ENCODE results near the gene SLC23A1. TPM values are rescaled to one million over a fixed set of nuclear protein-coding genes. Genes with fewer than 3 reads are reported as not detected.

Gene SLC23A1
- total and polyA plus RNA-seq, 2 donors (not counting 1 experiment from before 2014, with no cell fraction given): 5.8 to 9.6 TPM

- CTCF ChIA-PET: interaction anchor here (0.8 to 2.7 kb wide), 17 partner anchors 8 to 142 kb away, joined by 3 to 39 read pairs (median 6); partner anchors contain the start of genes MATR3, MZB1, PROB1 and SPATA24
- H3K27me3 Mint-ChIP-seq: no peaks in the 10 kb centered on the region
- H3K27ac ChIP-seq (ENCODE audit: low read length in 2 of 2): peak overlapping the region in 1 of 2 donors; percentile 91
- no peaks in the 10 kb centered on the region for H3K9me3 ChIP-seq (ENCODE audit: control extremely low read depth in 1 of 3, control insufficient read depth in 2 of 3, insufficient read depth in 1 of 3, low read length in 2 of 3)
- peaks cover 2 to 6% of the 10 kb centered on the region in 2 experiments for H3K36me3 ChIP-seq (replicated peaks in 1 of 2; ENCODE audit: control extremely low read depth in 1 of 2, control insufficient read depth in 1 of 2, extremely low read depth in 1 of 2, insufficient read depth in 2 of 2, low read length in 1 of 2)
- DNase-seq (no peak), ATAC-seq (ENCODE audit: low read depth) (no peak)
- peak overlapping the region; percentile 94 for H3K9ac ChIP-seq (ENCODE audit: low read length)
- intact Hi-C loops (cut with micrococcal nuclease): loop anchor here (1.0 to 10.0 kb wide), 5 partner anchors 48 to 174 kb away; partner anchors contain the start of genes MATR3 and SPATA24
- H3K4me1 ChIP-seq (ENCODE audit: control insufficient read depth in 2 of 2, insufficient read depth in 2 of 2, low read length in 2 of 2): peaks cover 28 to 29% of the 10 kb centered on the region in 2 donors
- H2AFZ ChIP-seq (ENCODE audit: insufficient read depth, low read depth, low read length, poor library complexity, severe bottlenecking): peak overlapping the region; percentile 61
- H4K20me1 ChIP-seq (ENCODE audit: control insufficient read depth, insufficient read depth, low read length, poor library complexity, severe bottlenecking): peaks cover 43% of the 10 kb centered on the region
- 2% methylated on average over 16 of the region's 17 CpGs for WGBS (ENCODE audit: insufficient coverage)
- H3K27ac Mint-ChIP-seq: peak overlapping the region; percentile 100
- H3K4me3 Mint-ChIP-seq: peak overlapping the region; percentile 100
- TF ChIP-seq CTCF (IDR thresholded peaks at IDR 0.05) (no peak), EZH2 (IDR thresholded peaks at IDR 0.05; ENCODE audit: borderline replicate concordance, insufficient read depth, low read depth, low read length, poor library complexity, severe bottlenecking) (no peak)
- peaks cover 52% of the 10 kb centered on the region for H3K79me2 ChIP-seq (ENCODE audit: control insufficient read depth, insufficient read depth, low read length)
- H3K4me1 Mint-ChIP-seq: peaks cover 45% of the 10 kb centered on the region
- POLR2A ChIA-PET: interaction anchor here (0.5 to 3.0 kb wide), 10 partner anchors 9 to 798 kb away, joined by 3 to 70 read pairs (median 4); partner anchors contain the start of genes DNAJC18, ETF1, MATR3 and MZB1
- H3K4me2 ChIP-seq (replicated peaks; ENCODE audit: low read depth, low read length, poor library complexity, severe bottlenecking): peak overlapping the region; percentile 79
- no peaks in the 10 kb centered on the region for H3K27me3 ChIP-seq (replicated peaks in 1 of 4; ENCODE audit: control extremely low read depth in 1 of 4, control insufficient read depth in 3 of 4, insufficient read depth in 4 of 4, low read length in 3 of 4)
- peak overlapping the region; percentile 63 to 99 (median 98) for H3K4me3 ChIP-seq (ENCODE audit: control extremely low read depth in 1 of 5, extremely low read depth in 1 of 5, insufficient read depth in 1 of 5, low read depth in 2 of 5, low read length in 4 of 5)
- H3K9me3 Mint-ChIP-seq (ENCODE audit: insufficient read depth): no peaks in the 10 kb centered on the region
Observed at GRCh38 chr5:139341187-139341688, 41.9 kb downstream of the SLC23A1 start.

- Mint-ChIP-seq H3K9me3 (ENCODE audit: insufficient read depth) (no peaks in the 10 kb centered on the region), H3K4me1 (peaks cover 42% of the 10 kb centered on the region), H3K27me3 (no peaks in the 10 kb centered on the region), H3K4me3 (peak overlapping the region; percentile 26), H3K27ac (no peak overlapping the region)
- Histone ChIP-seq H3K9ac (ENCODE audit: low read length) (no peak overlapping the region), H3K4me2 (replicated peaks; ENCODE audit: low read depth, low read length, poor library complexity, severe bottlenecking) (no peak overlapping the region), H3K36me3 (replicated peaks in 1 of 2; ENCODE audit: control extremely low read depth in 1 of 2, control insufficient read depth in 1 of 2, extremely low read depth in 1 of 2, insufficient read depth in 2 of 2, low read length in 1 of 2) (peaks cover 0 to 2% of the 10 kb centered on the region in 2 experiments), H3K4me3 (ENCODE audit: control extremely low read depth in 1 of 5, extremely low read depth in 1 of 5, insufficient read depth in 1 of 5, low read depth in 2 of 5, low read length in 4 of 5) (no peak overlapping the region), H3K27ac (ENCODE audit: low read length in 2 of 2) (no peak overlapping the region), H3K9me3 (ENCODE audit: control extremely low read depth in 1 of 3, control insufficient read depth in 2 of 3, insufficient read depth in 1 of 3, low read length in 2 of 3) (no peaks in the 10 kb centered on the region), H4K20me1 (ENCODE audit: control insufficient read depth, insufficient read depth, low read length, poor library complexity, severe bottlenecking) (peaks cover 31% of the 10 kb centered on the region), H3K79me2 (ENCODE audit: control insufficient read depth, insufficient read depth, low read length) (peaks cover 40% of the 10 kb centered on the region), H3K4me1 (ENCODE audit: control insufficient read depth in 2 of 2, insufficient read depth in 2 of 2, low read length in 2 of 2) (peaks cover 28 to 29% of the 10 kb centered on the region in 2 donors), H2AFZ (ENCODE audit: insufficient read depth, low read depth, low read length, poor library complexity, severe bottlenecking) (no peak overlapping the region), H3K27me3 (replicated peaks in 1 of 4; ENCODE audit: control extremely low read depth in 1 of 4, control insufficient read depth in 3 of 4, insufficient read depth in 4 of 4, low read length in 3 of 4) (no peaks in the 10 kb centered on the region)
- CTCF ChIA-PET: interaction anchor here (0.5 to 2.7 kb wide), 4 partner anchors 52 to 89 kb away, joined by 3 to 16 read pairs (median 4); no protein-coding TSS in a partner anchor
- no peak for TF ChIP-seq EZH2 (IDR thresholded peaks at IDR 0.05; ENCODE audit: borderline replicate concordance, insufficient read depth, low read depth, low read length, poor library complexity, severe bottlenecking)
- no peak for TF ChIP-seq CTCF (IDR thresholded peaks at IDR 0.05)
- intact Hi-C loops (cut with micrococcal nuclease): loop anchor here (10.0 kb wide), 1 partner anchor 175 kb away; no protein-coding TSS in a partner anchor
- DNase-seq (no peak), ATAC-seq (ENCODE audit: low read depth) (no peak)
- POLR2A ChIA-PET: interaction anchor here (0.7 to 3.0 kb wide), 2 partner anchors 51 to 1291 kb away, joined by 4 to 70 read pairs; partner anchors contain the start of gene MZB1
- WGBS (ENCODE audit: insufficient coverage): no CpG with 5 or more reads among the region's 2 CpGs
Observed at GRCh38 chr5:139340051-139340450, 43.0 kb downstream of the SLC23A1 start.
